ENCODE results near the gene SUMO2. TPM values are rescaled to one million over a fixed set of nuclear protein-coding genes. Genes with fewer than 3 reads are reported as not detected.

SUMO2 gene
- total and polyA plus RNA-seq, 10 of the 15 experiments (the other 5 are each of a cell fraction or from before 2014, with no cell fraction given): 163 to 803 (median 555) TPM

GRCh38 chr17:75154195-75155106 is 28.3 kb downstream of the SUMO2 start, which contains the start of gene JPT1 (continued):
- no peak for TF ChIP-seq BCLAF1 (IDR thresholded peaks at IDR 0.05)
- TF ChIP-seq WRNIP1 (IDR thresholded peaks at IDR 0.05; ENCODE audit: borderline replicate concordance, low read depth, low read length): 0 out of 2 replicates have a peak, but pooled peaks have one; percentile 19
- TF ChIP-seq CBFB (IDR thresholded peaks at IDR 0.05; ENCODE audit: low read depth): peak; percentile 96
- no peak for TF ChIP-seq USF2 (IDR thresholded peaks at IDR 0.05; ENCODE audit: borderline replicate concordance, low read depth, low read length)
- peak; percentile 47 for TF ChIP-seq E4F1 (IDR thresholded peaks at IDR 0.05; ENCODE audit: borderline replicate concordance, partially characterized antibody)
- no peak for TF ChIP-seq EZH2 (IDR thresholded peaks at IDR 0.05; ENCODE audit: borderline replicate concordance, control insufficient read depth, low read depth, low read length)
